T-helper 9 cell (primary cell): Measurements from ENCODE around the gene DHFR.

Experiments
- DNase-seq: peaks from one replicate; pipeline ENCODE4 v3.0.0-alpha.2; 2020

DHFR gene

DNA sequence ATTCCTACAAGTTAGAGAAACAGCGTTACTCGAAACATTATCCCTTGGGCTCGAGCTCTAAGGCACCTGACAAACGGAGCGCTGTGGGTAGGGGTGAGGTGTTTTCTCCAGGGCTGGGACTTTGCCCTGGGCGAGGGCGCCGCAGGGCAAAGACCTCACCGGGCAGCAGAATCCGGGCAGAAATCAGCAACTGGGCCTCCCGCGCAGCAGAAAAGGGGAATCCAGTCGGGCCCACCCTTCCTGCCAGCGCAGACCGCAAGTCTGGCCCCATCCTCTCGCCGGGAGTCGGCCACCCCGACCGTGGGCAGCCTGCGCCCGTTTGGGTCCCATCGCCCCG is 761 bp downstream of the DHFR start:
- no peak for DNase-seq

DNA sequence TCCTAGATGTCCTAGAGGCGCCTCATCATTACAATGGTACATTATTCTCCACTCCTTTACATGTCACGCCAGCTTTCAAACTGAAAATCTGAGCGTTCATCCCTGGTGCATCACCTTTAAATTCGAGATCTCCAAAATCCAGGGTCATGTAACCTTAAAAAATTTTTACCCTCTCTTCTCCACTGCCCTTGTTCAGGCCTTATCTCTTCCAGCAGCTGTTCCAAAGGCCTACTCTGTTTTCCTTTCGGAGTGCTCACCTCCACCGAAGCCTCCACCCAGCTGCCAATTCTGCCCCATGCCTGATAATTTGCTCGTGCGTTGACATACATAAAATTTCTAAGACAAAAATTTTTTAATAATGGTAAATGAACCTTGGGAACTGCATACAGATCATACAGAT is 1.3 kb downstream of the DHFR start:
- DNase-seq, result no peak

- DNase-seq, result no peak
These were observed 7.9 kb downstream of the DHFR start for GRCh38 chr5:80646926-80647325.

- DNase-seq, result no peak
These were observed 9.9 kb downstream of the DHFR start for GRCh38 chr5:80644900-80645299.

- no peak for DNase-seq
These were observed 13.4 kb downstream of the DHFR start for GRCh38 chr5:80641353-80641752.

DNA sequence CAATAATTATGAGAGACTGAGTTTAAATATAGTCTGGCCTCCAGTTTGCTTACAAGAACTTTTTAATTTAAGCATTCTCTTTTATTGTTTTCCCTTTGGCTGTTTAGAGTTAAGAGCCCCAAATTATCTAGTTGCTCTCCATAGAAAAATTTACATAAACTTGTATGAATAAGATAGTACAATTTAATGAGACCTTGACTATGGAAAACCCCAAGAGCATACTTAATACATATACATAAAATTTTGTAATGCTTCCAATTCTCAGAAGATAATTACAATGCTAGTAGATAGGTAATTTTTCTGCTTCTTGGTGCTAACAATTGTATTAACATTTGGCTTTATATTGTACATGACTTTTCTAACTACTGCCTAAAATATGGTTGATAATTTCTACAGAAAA is 20.6 kb downstream of the DHFR start:
- no peak for DNase-seq

DNA sequence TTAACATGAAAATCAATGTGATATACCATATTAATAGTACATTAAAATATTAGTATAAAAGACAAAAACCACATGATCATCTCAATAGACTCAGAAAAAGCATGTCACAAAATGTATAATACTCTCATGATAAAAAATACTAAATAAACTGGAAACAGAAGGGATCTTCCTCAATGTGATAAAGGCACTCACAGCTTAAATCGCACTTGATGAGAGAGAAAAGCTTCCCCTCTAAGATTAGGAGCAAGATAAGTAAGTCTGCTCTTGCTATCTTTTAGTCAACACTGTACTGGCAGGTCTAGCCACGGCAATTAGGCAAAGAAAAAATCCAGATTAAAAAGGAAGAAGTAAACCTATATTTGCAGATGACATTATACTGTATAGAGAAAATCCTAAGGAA is 22.1 kb downstream of the DHFR start:
- DNase-seq, result no peak

- DNase-seq, result no peak
These were observed 23.2 kb downstream of the DHFR start for GRCh38 chr5:80631278-80632259.

DNA sequence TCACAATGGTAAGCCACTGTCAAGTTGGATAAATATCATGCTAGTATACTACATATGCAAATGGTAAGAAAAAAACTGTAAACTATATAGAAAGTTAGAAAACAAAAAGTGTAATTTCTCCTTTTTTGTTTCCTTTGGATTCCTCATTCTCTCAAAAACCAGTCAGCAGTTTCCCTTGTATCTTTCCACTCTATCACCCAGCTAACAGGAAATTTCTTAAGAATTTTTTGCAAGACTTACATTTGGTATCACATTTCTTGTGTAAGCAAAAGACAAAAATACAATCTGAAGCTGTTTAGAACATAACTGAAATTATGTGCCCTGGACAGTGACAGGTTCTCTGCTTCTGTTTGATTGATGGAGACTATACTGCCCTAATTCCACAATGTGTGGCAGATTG is 25.5 kb downstream of the DHFR start:
- DNase-seq, result no peak

DNA sequence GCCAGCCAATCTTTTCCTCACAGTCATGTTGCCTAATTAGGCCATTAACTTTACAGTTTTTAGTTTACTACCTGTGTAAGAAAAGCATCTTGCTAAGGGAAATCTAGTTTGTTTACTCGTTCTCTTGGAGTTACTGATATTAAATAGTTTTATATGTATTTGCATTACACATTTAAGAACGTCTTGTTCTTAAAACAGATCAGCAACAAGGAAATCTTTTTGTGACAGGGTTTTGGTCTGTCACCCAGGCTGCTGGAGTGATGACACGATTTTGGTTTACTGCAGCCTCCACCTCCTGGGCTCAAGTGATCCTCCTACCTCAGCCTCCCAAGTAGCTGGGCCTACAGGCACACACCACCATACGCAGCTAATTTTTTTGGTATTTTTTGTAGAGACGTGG is 29.6 kb downstream of the DHFR start:
- DNase-seq, result no peak

- no peak for DNase-seq
These were observed 30.8 kb downstream of the DHFR start for GRCh38 chr5:80623999-80624398.

DNA sequence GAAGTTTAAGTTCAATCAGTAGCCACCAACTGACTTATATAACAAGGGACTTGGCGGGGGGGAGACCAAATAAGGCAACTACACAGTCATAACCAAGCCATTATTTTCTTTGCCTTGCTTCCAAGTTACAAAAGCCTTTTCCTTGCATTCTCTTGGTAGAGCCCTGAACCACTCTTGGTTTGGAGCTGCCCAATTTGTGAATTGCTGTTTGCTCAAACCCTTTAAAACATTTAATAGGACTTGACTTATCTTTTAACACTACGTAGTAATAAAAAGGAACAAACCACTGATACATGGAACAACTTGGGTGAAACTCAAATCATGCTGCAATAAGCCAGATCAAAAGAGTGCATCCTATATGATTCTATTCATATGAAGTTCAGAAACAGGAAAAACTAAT is 32.0 kb downstream of the DHFR start:
- DNase-seq, result no peak

- no peak for DNase-seq
These were observed 34.6 kb downstream of the DHFR start for GRCh38 chr5:80620211-80620610.

GRCh38 chr5:80619086-80619485 is 35.7 kb downstream of the DHFR start:
- DNase-seq, result no peak

DNA sequence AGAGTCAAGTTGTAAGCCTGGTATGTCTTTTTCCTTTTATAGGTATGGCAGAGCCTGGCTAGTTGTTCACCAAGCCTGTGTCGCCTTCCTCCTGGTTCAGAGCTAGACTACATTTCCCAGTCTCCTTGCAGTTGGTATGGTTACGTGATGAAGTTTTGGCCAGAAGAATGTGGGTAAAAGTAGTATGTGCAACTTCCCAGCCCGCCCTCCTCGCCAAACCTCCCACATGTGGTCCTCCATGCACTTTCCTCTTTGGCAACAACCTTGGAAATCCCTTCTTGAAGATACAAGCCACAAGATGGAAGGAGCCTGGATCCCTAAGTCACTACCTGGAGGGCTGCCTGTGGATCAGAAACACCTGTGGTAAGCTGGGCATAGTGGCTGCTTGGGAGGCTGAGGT is 36.3 kb downstream of the DHFR start:
- no peak for DNase-seq

DNA sequence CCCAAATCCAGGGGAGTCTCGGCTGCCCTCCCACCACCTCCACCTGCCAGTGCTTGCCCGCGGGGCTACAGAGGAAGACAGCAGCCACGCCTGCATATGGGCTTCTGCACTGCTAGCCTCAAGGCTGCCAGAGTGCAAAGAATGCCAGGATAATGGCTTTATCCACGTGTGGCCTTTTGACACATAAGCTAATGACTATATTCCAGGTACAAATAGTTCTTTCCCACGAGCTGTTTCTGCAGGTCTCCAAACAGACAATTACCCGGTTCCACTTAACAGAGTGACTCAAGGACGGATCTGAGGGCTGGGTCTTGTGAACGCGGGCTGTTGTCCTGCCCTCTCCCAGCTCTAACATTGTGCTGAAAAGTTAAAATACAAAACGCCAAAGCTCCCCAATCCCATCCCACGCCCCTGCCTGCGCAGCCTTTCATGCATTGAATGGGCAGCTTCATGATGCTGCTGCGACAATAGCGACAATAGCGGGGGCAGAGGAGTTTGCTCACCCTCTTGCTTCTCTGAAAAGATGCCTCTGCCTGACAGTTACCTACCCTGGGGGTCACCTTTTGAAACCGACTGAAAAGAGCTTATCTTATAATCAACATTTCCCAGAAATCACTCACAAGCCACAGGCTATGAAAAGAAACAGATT is 39.4 kb downstream of the DHFR start:
- no peak for DNase-seq

DNA sequence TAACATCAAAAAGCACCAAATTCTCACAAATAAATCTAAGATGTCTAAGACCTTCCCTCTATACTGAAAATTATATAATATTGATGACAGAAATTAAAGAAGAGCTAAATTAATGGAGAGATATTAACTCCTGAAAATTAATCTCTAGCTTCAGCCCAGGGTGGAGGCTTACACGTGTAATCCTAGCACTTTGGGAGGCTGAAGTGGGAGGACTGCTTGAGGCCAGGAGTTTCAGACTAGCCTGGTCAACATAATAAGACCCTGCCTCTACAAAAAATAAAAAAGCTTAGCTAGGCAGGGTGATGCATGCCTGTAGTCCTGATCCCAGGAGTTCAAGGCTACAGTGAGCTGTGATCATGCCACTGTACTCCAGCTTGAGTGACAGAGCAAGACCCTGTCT is 45.1 kb downstream of the DHFR start:
- DNase-seq, result no peak

DNA sequence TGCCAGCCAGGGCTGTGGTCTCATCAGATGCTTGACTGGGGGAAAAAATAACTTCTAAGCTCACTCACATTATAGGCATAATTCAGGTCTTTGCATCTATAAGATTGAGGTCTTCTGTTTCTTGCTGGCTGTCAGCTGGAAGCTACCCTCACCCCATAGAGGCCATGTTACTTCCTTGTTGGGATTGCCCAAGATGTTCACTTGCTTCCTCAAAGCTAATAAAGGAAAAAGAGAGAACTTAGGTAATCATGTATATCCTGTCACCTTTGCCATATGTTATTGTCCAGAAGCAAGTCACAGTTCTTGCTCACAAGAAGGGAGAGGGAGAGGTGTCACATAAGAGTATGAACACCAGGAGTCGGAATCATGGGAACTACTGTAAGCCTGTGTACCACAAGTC is 46.1 kb downstream of the DHFR start:
- DNase-seq, result no peak

- DNase-seq, result no peak
These were observed 47.0 kb downstream of the DHFR start for GRCh38 chr5:80607832-80608231.

DNA sequence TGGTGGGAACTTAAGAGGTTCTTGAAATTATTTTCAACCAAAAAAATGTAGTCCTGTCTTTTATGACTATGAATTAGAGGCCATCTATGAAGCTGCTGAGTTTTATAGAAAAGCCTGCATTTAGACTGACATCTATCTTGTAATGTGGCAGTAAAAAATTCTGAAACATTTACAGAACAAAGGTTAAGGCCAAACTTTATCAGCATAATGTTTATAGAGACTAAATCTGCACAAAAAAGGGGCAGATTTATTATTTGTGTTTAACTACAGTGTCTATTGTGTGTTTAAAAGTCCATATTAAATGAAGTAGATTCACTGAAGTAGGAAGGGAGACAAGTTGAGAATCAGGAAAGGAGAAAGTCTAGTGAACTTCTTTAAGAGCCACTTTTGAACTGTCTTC is 47.4 kb downstream of the DHFR start:
- no peak for DNase-seq

- DNase-seq, result no peak
These were observed 53.7 kb downstream of the DHFR start for GRCh38 chr5:80600943-80601693.

DNA sequence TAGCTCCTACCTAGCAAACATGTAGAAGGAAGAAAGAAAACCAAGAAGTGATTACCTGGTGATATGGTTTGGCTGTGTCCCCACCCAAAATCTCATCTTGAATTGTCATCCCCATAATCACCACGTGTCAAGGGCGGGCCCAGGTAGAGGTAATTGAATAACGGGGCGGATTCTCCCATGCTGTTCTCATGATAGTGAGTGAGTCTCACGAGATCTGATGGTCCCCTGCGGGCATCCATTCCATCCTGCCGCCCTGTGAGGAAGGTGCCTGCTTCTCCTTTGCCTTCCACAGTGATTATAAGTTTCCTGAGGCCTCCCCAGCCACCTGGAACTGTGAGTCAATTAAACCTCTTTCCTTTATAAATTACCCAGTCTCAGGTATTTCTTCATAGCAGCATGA is 57.3 kb downstream of the DHFR start:
- no peak for DNase-seq

DNA sequence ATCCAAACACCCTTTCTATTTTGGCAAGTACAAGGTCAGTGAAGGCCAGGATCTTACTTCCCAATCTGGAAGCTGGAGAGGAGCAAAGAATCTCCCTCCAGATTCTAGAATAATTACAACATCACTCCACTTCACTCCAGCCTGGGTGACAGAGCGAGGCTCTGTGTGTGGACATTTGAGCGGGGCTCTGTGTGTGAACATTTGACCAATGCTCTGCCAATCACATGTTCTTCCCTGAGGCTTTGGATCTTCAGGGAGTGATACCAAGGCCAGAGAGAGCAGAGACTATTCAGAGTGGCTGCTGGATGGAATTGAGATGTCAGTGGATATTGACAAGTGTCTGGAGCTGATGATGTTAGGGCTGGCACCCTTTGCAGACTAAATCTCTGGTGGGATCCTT is 60.0 kb downstream of the DHFR start:
- DNase-seq, result no peak

- DNase-seq, result no peak
These were observed 62.0 kb downstream of the DHFR start for GRCh38 chr5:80592761-80593160.
